ENCODE results near the gene THAP10. TPM values are rescaled to one million over a fixed set of nuclear protein-coding genes. Genes with fewer than 3 reads are reported as not detected.
"Not testable (repeated sequence)": the region's sequence is repeated elsewhere in the genome, so short reads cannot be mapped to it uniquely, and the experiment has no call there.

Gene THAP10
- total RNA-seq, 1 donor from 2014 or later: 4.2 TPM

DNA sequence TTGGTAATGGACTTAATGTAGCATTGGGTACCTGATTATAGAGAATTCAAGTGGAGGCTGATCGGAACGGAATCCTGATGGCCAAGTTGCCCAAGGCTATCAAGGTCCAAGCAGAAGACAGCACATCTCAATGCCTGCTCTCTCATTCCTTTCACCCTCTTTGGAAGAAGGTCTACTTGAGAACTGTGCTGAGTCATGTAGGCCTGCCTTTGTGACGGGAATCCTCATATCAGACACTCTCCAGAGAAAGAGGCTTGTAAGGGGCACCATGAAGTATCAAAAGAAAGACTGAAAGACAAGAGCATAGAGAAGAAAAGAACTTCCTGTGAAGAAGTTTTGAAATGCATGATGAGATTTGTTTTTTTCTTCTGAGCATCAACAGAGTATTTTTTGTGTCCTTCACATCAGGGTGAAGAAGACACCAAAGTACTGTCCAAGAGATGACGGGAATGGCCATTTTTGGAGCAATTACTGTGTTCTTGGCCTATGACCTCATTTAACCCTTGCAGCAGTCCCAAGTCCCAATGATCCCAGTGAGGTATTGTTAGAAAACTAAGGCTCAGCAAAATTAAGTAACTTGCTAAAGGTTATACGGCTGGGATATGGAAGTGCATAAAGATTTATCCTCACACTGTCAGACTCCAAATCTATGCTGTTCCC lies 25.1 kb downstream of the THAP10 start:
- H3K27me3 ChIP-seq (ENCODE audit: control insufficient read depth, insufficient read depth, low read length): no peaks in the 10 kb centered on the region
- no peak for DNase-seq (ENCODE audit: low read depth)
- H3K36me3 ChIP-seq (ENCODE audit: control insufficient read depth, insufficient read depth, low read length): no peaks in the 10 kb centered on the region
- no peak overlapping the region for H3K4me3 ChIP-seq (ENCODE audit: low read depth, low read length)
- TF ChIP-seq, protein P1, sequence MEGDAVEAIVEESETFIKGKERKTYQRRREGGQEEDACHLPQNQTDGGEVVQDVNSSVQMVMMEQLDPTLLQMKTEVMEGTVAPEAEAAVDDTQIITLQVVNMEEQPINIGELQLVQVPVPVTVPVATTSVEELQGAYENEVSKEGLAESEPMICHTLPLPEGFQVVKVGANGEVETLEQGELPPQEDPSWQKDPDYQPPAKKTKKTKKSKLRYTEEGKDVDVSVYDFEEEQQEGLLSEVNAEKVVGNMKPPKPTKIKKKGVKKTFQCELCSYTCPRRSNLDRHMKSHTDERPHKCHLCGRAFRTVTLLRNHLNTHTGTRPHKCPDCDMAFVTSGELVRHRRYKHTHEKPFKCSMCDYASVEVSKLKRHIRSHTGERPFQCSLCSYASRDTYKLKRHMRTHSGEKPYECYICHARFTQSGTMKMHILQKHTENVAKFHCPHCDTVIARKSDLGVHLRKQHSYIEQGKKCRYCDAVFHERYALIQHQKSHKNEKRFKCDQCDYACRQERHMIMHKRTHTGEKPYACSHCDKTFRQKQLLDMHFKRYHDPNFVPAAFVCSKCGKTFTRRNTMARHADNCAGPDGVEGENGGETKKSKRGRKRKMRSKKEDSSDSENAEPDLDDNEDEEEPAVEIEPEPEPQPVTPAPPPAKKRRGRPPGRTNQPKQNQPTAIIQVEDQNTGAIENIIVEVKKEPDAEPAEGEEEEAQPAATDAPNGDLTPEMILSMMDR (IDR thresholded peaks at IDR 0.05; ENCODE audit: insufficient read depth, low read length, poor library complexity, severe bottlenecking): no peak

DNA sequence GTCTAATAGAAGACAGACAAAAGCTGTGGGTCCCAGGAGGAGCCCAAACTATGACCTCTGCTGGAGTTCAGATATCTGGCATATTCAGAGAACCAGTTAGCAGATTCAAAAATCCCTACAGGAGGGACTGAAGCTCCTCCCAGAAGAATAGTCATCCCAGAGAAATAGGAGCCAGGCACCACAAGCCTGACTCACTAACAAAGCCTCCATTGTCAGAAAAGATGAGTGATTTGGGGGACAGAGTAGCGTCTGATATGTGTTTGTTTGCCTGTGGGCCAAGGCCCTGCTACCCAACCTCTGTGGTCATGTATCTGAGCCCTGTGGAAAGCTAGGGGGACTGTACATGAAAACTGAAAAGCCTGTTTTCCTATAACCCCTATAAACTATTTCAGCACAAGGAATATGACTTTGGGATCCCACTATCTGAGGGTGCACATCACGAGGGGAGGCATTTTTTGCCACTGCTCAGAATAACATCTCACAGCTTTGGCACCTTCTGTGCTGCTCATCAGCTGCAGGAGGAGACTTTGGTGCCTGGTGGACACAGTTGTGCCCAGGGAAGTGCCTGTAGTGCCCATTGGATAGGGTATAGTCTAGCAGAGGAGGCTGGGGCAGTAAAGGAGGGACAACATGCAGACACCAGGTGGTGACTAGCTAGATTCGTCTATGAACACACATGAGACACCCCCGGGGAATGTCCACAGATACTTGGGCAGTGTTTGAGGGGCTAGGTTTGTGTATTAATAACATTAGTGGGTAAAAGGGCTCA lies 28.6 kb downstream of the THAP10 start:
- DNase-seq (ENCODE audit: low read depth): peak; percentile 50
- H3K27me3 ChIP-seq (ENCODE audit: control insufficient read depth, insufficient read depth, low read length): no peaks in the 10 kb centered on the region
- no peak overlapping the region for H3K4me3 ChIP-seq (ENCODE audit: low read depth, low read length)
- H3K36me3 ChIP-seq (ENCODE audit: control insufficient read depth, insufficient read depth, low read length): no peaks in the 10 kb centered on the region
- TF ChIP-seq, protein P1 (IDR thresholded peaks at IDR 0.05; ENCODE audit: insufficient read depth, low read length, poor library complexity, severe bottlenecking): no peak

DNA sequence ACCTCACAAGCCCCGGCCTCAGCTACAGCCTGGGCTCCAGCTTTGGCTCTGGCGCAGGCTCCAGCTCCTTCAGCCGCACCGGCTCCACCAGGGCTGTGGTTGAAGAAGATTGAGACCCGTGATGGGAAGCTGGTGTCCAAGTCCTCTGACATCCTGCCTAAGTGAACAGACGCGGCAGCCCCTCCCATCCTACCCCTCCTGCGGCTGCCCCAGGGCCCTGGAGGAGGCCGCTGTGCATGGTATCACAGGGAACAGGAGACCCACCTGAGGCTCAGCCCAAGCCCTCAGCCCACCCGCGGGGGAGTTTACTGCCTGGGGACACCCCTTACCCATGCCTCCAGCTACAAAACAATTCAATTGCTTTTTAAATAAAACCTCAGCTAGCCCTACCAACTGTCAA lies 32.2 kb downstream of the THAP10 start:
- DNase-seq (ENCODE audit: low read depth): no peak
- H3K4me3 ChIP-seq (ENCODE audit: low read depth, low read length): no peak overlapping the region
- TF ChIP-seq, protein P1 (IDR thresholded peaks at IDR 0.05; ENCODE audit: insufficient read depth, low read length, poor library complexity, severe bottlenecking): no peak
- H3K27me3 ChIP-seq (ENCODE audit: control insufficient read depth, insufficient read depth, low read length): no peaks in the 10 kb centered on the region
- no peaks in the 10 kb centered on the region for H3K36me3 ChIP-seq (ENCODE audit: control insufficient read depth, insufficient read depth, low read length)

DNA sequence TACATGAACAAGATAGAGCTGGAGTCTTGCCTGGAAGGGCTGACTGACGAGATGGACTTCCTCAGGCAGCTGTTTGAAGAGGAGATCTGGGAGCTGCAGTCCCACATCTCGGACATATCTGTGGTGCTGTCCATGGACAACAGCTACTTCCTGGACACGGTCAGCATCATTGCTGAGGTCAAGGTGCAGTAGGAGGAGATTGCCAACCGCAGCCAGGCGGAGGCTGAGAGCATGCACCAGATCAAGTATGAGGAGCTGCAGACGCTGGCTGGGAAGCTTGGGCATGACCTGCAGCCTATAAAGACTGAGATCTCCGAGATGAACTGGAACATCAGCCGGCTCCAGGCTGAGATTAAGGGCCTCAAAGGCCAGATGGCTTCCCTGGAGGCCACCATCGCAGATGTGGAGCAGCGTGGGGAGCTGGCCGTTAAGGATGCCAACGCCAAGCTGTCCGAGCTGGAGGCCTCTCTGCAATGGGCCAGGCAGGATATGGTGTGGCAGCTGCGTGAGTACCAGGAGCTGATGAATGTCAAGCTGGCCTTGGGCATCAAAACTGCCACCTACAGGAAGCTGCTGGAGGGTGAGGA lies 32.8 kb downstream of the THAP10 start:
- H3K36me3 ChIP-seq (ENCODE audit: control insufficient read depth, insufficient read depth, low read length): no peaks in the 10 kb centered on the region
- no peaks in the 10 kb centered on the region for H3K27me3 ChIP-seq (ENCODE audit: control insufficient read depth, insufficient read depth, low read length)
- H3K4me3 ChIP-seq (ENCODE audit: low read depth, low read length): no peak overlapping the region
- no peak for DNase-seq (ENCODE audit: low read depth)
- TF ChIP-seq, protein P1 (IDR thresholded peaks at IDR 0.05; ENCODE audit: insufficient read depth, low read length, poor library complexity, severe bottlenecking): no peak

DNA sequence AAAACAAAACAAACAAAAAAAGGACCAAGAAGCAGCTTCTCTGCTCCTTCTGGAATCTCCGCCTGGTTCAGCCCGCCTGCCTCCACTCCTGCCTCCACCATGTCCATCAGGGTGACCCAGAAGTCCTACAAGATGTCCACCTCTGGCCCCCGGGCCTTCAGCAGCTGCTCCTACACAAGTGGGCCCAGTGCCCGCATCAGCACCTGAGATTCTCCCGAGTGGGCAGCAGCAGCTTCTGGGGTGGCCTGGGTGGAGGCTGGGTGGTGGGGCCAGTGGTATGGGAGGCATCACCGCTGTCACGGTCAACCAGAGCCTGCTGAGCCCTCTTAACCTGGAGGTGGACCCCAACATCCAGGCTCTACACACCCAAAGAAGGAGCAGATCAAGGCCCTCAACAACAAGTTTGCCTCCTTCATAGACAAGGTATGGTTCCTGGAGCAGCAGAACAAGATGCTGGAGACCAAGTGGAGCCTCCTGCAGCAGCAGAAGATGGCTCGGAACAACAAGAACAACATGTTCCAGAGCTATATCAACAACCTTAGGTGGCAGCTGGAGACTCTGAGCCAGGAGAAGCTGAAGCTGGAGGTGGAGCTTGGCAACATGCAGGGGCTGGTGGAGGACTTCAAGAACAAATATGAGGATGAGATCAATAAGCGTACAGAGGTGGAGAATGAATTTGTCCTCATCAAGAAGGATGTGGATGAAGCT lies 33.5 kb downstream of the THAP10 start:
- DNase-seq (ENCODE audit: low read depth); H3K36me3 ChIP-seq (ENCODE audit: control insufficient read depth, insufficient read depth, low read length); H3K4me3 ChIP-seq (ENCODE audit: low read depth, low read length); H3K27me3 ChIP-seq (ENCODE audit: control insufficient read depth, insufficient read depth, low read length): not testable (repeated sequence)

All from kidney epithelial cell (primary cell).